Testis (tissue), 3 donors: ENCODE data around the gene ADAMTS18. TPM values are rescaled to one million over a fixed set of nuclear protein-coding genes. Genes with fewer than 3 reads are reported as not detected.

Experiments used
- DNase-seq: peaks from one replicate; pipeline ENCODE4 v3.0.0-alpha.2; 2019
- H3K27ac ChIP-seq, 2 donors: fragments of 200-600 bp; sonication (generic); one replicate each; pipeline ENCODE4 v1.5.1; 2019
- H3K27me3 ChIP-seq: fragments of 200-600 bp; sonication (generic); one replicate; pipeline ENCODE4 v1.5.1; 2019
- H3K36me3 ChIP-seq: fragments of 200-600 bp; sonication (generic); one replicate; pipeline ENCODE4 v1.5.1; 2017; ENCODE audit warnings: low read depth; ENCODE audit errors: missing control alignments
- H3K4me1 ChIP-seq: fragments of 200-600 bp; sonication (generic); one replicate; pipeline ENCODE4 v1.5.1; 2019
- H3K4me3 ChIP-seq, 2 donors: fragments of 200-600 bp; sonication (generic); one replicate each; pipeline ENCODE4 v1.5.1; 2017 to 2019
- H3K9me3 ChIP-seq: fragments of 200-600 bp; sonication (generic); one replicate; pipeline ENCODE4 v1.5.1; 2017
- CTCF ChIP-seq, 3 experiments: fragments of 450-650 bp in 2 of 3; fragments of 200-600 bp in 1 of 3; sonication (generic) in 1 of 3; IDR thresholded peaks; one replicate each; pipeline ENCODE4 v1.5.1; 2016 to 2019; ENCODE audit warnings: antibody characterized with exemption in 3 of 3, mild to moderate bottlenecking in 2 of 3, moderate library complexity in 1 of 3
- POLR2A ChIP-seq: fragments of 450-650 bp; IDR thresholded peaks from one replicate; pipeline ENCODE4 v1.6.1; 2017; ENCODE audit warnings: antibody characterized with exemption, mild to moderate bottlenecking, moderate library complexity
- WGBS, 2 donors: methylation state at CpG; one replicate each; pipeline ENCODE4 v1.1.5; 2018; 5-methylcytosine and 5-hydroxymethylcytosine counted together
- intact Hi-C: fragments of 100-400 bp; cut with DNase I; formaldehyde crosslinking; loops from one replicate; pipeline ENCODE4 v1.15.1; 2023; ENCODE audit warnings: low total_unique reads
- polyA plus RNA-seq: library from polyadenylated mRNA; stranded (reverse); fragments of 350-450 nt; fragmentation: Illumina TruSeq; extraction: RNeasy Lipid Tissue Mini Kit (QIAGEN cat#74804); gene quantifications from one replicate; pipeline ENCODE4 v1.2.3, GENCODE V29; 2014; ENCODE audit warnings: low read depth, low replicate concordance; ENCODE audit not compliant: insufficient read depth
- total RNA-seq, 2 donors: library from RNA; depleted of rRNA; stranded (reverse); fragments of >200 nt; gene quantifications; one replicate each; pipeline ENCODE4 v1.2.3, GENCODE V29; 2016

Gene ADAMTS18
- total and polyA plus RNA-seq, 3 donors from 2014 or later, result 0.65 to 3.4 (median 1.1) TPM

- no peak for DNase-seq
- Histone ChIP-seq H3K36me3 (no peaks in the 10 kb centered on the region), H3K4me1 (no peaks in the 10 kb centered on the region), H3K9me3 (no peaks in the 10 kb centered on the region), H3K27me3 (no peaks in the 10 kb centered on the region), H3K4me3 (no peak overlapping the region), H3K27ac (no peak overlapping the region)
- WGBS, 2 donors, result 75 to 76% methylated on average over 2 of the region's 2 CpGs
- TF ChIP-seq POLR2A, result no peak
- TF ChIP-seq CTCF (IDR thresholded peaks at IDR 0.05), result no peak
- intact Hi-C loops, result no loop called here
Observed at GRCh38 chr16:77399546-77399945, 35.3 kb downstream of the ADAMTS18 start.

GRCh38 chr16:77399066-77399465 is 35.8 kb downstream of the ADAMTS18 start:
- TF ChIP-seq POLR2A (no peak), CTCF (IDR thresholded peaks at IDR 0.05) (no peak)

DNA sequence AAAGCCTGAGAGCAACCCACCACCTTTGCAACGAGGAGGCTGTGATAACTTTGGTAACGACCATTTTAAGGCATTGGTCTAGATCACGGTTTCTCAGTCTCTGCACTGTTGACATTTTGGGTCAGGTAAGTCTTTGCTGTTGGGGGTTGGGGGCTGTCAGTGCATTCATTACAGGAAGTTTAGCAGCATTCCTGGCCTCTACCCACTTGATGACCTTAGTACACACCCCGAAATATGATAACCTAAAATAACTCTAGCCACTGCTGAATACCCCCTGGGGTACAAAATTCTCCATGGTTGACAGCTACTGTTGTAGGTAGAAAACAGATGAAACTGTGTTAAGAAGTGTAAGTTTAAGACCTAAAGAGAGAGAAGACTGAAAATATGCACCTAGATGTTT is 36.3 kb downstream of the ADAMTS18 start:
- no peaks in the 10 kb centered on the region for H3K9me3 ChIP-seq
- no peaks in the 10 kb centered on the region for H3K27me3 ChIP-seq
- intact Hi-C loops, result no loop called here
- no peak for DNase-seq
- 40 to 53% methylated on average over 4 of the region's 4 CpGs for WGBS, 2 donors
- TF ChIP-seq CTCF (IDR thresholded peaks at IDR 0.05), result no peak
- TF ChIP-seq POLR2A, result no peak
- H3K36me3 ChIP-seq, result no peaks in the 10 kb centered on the region
- no peak overlapping the region for H3K27ac ChIP-seq
- no peak overlapping the region for H3K4me3 ChIP-seq
- H3K4me1 ChIP-seq, result no peaks in the 10 kb centered on the region

More at GRCh38 chr16:77399066-77399465, 35.8 kb downstream of the ADAMTS18 start:
- Histone ChIP-seq H3K36me3 (no peaks in the 10 kb centered on the region), H3K9me3 (no peaks in the 10 kb centered on the region), H3K27ac (no peak overlapping the region), H3K4me1 (no peaks in the 10 kb centered on the region), H3K4me3 (no peak overlapping the region), H3K27me3 (no peaks in the 10 kb centered on the region)
- 77 to 89% methylated on average over 1 of the region's 1 CpG for WGBS, 2 donors
- no peak for DNase-seq
- intact Hi-C loops, result no loop called here

- Histone ChIP-seq H3K27me3 (no peaks in the 10 kb centered on the region), H3K27ac (no peak overlapping the region), H3K4me1 (no peaks in the 10 kb centered on the region), H3K4me3 (no peak overlapping the region), H3K9me3 (no peaks in the 10 kb centered on the region), H3K36me3 (no peaks in the 10 kb centered on the region)
- intact Hi-C loops, result no loop called here
- 74 to 81% methylated on average over 3 of the region's 3 CpGs for WGBS, 2 donors
- no peak for DNase-seq
- TF ChIP-seq POLR2A (no peak), CTCF (IDR thresholded peaks at IDR 0.05) (no peak)
Observed at GRCh38 chr16:77396461-77396860, 38.4 kb downstream of the ADAMTS18 start.

- Histone ChIP-seq H3K4me3 (no peak overlapping the region), H3K9me3 (no peaks in the 10 kb centered on the region), H3K27ac (no peak overlapping the region), H3K36me3 (no peaks in the 10 kb centered on the region), H3K27me3 (no peaks in the 10 kb centered on the region), H3K4me1 (no peaks in the 10 kb centered on the region)
- no peak for DNase-seq
- intact Hi-C loops, result no loop called here
- TF ChIP-seq POLR2A, result no peak
- no peak for TF ChIP-seq CTCF (IDR thresholded peaks at IDR 0.05)
- 91 to 94% methylated on average over 2 of the region's 2 CpGs for WGBS, 2 donors
Observed at GRCh38 chr16:77394699-77395098, 40.1 kb downstream of the ADAMTS18 start.
